ENCODE data around the gene AGR2. TPM values are rescaled to one million over a fixed set of nuclear protein-coding genes. Genes with fewer than 3 reads are reported as not detected.

Gene AGR2
- total RNA-seq, 2 experiments from 2014 or later, result not detected

DNA sequence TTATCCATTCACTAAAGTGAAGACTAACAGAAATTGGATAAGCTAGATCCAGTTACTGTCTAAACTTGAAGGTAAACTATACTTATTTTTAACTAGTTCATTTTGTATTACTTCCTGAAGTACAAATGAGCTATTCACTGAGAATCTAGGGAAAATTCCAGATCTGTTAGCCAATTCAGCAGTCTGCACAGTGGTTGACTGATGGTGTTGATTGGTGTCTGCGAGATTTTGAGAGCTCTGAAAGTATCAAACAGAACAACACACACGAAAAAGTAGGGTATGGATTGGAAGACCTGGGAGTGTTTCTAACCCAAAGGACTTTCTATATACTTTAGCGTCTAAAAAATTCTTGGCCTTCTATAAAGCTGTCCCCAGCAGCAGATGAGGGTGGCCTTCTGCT, 33.6 kb upstream of the AGR2 start:
- CTCF ChIA-PET, result no interaction called here
- H3K36me3 Mint-ChIP-seq (ENCODE audit: low read depth), result no peaks in the 10 kb centered on the region
- no peak for DNase-seq
- H3K9me3 Mint-ChIP-seq, result no peaks in the 10 kb centered on the region
- POLR2A ChIA-PET, result interaction anchor here (0.6 kb wide), 1 partner anchor 341 kb away, joined by 3 read pairs; no protein-coding TSS in a partner anchor
- H3K27ac Mint-ChIP-seq, result no peak overlapping the region
- peaks cover 11% of the 10 kb centered on the region for H3K27me3 Mint-ChIP-seq
- no peaks in the 10 kb centered on the region for H3K4me1 Mint-ChIP-seq
- H3K4me3 Mint-ChIP-seq, result no peak overlapping the region

DNA sequence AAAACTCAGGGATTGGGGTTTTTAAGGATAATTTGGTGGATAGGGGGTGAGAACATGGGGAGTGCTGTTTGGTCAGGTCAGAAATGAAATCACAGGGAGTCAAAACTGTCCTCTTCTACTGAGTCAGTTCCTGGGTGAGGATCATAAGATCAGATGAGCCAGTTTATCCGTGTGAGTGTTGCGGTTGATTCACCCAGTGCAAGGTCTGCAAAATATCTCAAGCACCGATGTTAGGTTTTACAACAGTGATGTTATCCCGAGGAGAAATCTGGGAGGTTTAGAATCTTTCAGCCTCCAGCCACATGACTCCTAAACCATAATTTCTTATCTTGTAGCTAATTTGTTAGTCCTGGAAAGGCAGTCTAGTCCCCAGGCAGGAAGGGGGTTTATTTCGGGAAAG, 31.7 kb upstream of the AGR2 start:
- no peak for DNase-seq
- H3K36me3 Mint-ChIP-seq (ENCODE audit: low read depth), result no peaks in the 10 kb centered on the region
- no peak overlapping the region for H3K27ac Mint-ChIP-seq
- H3K27me3 Mint-ChIP-seq, result peaks cover 14% of the 10 kb centered on the region
- H3K4me1 Mint-ChIP-seq, result no peaks in the 10 kb centered on the region
- ChIA-PET POLR2A (no interaction called here), CTCF (no interaction called here)
- no peak overlapping the region for H3K4me3 Mint-ChIP-seq
- H3K9me3 Mint-ChIP-seq, result no peaks in the 10 kb centered on the region

DNA sequence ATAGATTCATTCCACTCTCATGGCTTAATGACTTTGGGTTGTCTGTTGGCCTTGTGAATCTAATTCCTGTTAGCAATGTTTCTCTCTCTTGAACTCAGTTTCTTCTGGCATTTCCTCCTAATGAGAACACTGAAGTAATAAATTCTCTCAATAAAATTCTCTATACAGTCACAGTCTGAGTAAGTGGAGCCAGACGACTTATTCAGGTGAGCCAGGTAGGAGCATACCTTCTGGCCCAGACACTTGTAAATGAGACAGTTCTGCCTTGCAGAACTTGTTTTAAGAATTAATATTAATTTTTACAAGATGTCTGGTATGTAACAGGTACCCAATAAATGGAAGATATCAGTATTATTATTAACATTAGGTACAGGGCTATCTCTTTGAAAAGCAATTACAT, 28.6 kb upstream of the AGR2 start:
- Mint-ChIP-seq H3K36me3 (ENCODE audit: low read depth) (no peaks in the 10 kb centered on the region), H3K9me3 (peaks cover 2% of the 10 kb centered on the region), H3K4me3 (no peak overlapping the region), H3K4me1 (no peaks in the 10 kb centered on the region), H3K27me3 (peaks cover 18% of the 10 kb centered on the region), H3K27ac (no peak overlapping the region)
- POLR2A ChIA-PET, result no interaction called here
- no peak for DNase-seq
- CTCF ChIA-PET, result no interaction called here

DNA sequence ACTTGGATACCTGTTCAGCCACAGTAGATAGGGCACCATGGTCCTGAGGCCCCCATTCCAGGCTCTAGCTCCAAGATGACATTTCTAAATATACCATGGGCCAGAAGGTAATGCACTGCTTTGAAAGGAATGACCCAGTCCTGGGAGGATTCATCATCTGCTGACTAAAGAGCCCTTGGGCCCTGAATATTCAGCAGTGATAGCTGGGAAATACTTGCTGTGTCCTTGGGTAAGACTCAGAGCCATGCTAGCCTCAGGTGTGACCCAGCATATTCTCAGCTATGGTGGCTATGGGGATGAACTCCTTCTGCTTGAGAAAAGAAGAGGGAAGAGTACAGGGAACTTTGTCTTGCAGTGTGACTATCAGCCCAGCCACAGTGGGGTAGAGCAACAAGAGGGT, 21.3 kb upstream of the AGR2 start:
- Mint-ChIP-seq H3K4me3 (no peak overlapping the region), H3K4me1 (no peaks in the 10 kb centered on the region), H3K27me3 (peaks cover 15% of the 10 kb centered on the region), H3K27ac (no peak overlapping the region), H3K36me3 (ENCODE audit: low read depth) (no peaks in the 10 kb centered on the region), H3K9me3 (peaks cover 2% of the 10 kb centered on the region)
- no peak for DNase-seq
- ChIA-PET CTCF (no interaction called here), POLR2A (no interaction called here)

DNA sequence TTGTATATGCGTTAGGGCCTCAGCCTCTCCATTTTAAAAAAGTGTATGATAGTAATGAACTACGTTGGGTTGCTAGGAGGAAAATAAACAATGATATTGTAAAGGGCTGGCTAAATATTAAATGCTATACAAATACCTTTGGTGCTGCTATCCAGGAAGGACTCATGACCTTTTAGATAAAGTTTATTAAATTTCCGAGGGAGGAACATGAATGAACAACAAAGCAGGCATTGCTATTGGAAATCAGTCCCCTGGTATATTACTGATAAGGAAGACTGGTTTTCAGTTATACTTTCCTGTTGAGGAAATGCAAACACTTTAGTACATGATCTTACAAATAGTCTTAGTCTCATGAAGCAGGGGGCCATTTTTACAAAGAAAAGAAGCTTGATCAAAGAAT, 17.2 kb upstream of the AGR2 start:
- POLR2A ChIA-PET, result no interaction called here
- Mint-ChIP-seq H3K27me3 (peaks cover 3% of the 10 kb centered on the region), H3K4me1 (no peaks in the 10 kb centered on the region), H3K36me3 (ENCODE audit: low read depth) (no peaks in the 10 kb centered on the region), H3K27ac (no peak overlapping the region), H3K4me3 (no peak overlapping the region), H3K9me3 (no peaks in the 10 kb centered on the region)
- DNase-seq, result no peak
- CTCF ChIA-PET, result no interaction called here

DNA sequence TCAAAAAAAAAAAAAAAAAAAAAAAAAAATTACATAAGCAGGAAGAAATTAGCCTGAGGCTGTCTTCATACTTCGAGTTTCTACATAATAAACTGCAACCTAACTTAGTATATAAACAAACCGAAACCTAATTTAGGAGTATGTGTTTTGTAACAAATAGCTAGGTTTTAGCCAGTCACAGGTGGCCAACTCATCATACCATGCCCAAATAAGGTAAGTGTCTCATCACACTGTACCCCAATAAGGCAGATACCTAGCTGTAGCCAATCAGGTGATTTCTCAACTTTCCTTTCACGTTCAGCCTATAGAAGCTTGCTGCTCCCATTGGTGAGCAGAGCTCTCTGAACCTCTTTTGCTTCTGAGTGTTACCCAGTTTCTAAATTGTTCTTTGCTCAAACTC, 13.9 kb upstream of the AGR2 start:
- H3K9me3 Mint-ChIP-seq, result no peaks in the 10 kb centered on the region
- no peak overlapping the region for H3K27ac Mint-ChIP-seq
- CTCF ChIA-PET, result interaction anchor here (0.7 kb wide), 1 partner anchor 56 kb away, joined by 4 read pairs; no protein-coding TSS in a partner anchor
- DNase-seq, result no peak
- POLR2A ChIA-PET, result no interaction called here
- no peaks in the 10 kb centered on the region for H3K36me3 Mint-ChIP-seq (ENCODE audit: low read depth)
- no peak overlapping the region for H3K4me3 Mint-ChIP-seq
- H3K4me1 Mint-ChIP-seq, result no peaks in the 10 kb centered on the region
- peaks cover 3% of the 10 kb centered on the region for H3K27me3 Mint-ChIP-seq

DNA sequence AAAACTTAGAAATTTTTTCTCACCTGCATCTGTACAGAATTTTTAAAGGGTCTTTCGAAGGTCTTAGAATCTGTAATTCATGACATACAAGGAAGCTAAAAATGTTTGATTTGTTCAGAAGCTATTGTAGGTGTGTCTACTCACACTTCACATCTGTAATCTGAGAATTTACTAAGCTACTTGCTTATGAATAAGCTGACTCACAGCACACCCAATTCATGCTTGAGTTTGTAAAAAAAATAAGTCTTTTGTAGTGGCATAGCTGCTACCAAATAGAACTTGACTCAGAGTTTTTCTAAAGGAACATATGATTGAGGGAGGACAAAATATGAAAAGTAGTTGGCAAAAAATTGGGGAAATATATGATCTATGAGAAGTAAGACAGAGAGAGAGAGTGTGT, 12.7 kb upstream of the AGR2 start:
- ChIA-PET CTCF (no interaction called here), POLR2A (no interaction called here)
- H3K27me3 Mint-ChIP-seq, result peaks cover 3% of the 10 kb centered on the region
- no peak for DNase-seq
- no peak overlapping the region for H3K4me3 Mint-ChIP-seq
- H3K9me3 Mint-ChIP-seq, result no peaks in the 10 kb centered on the region
- no peak overlapping the region for H3K27ac Mint-ChIP-seq
- no peaks in the 10 kb centered on the region for H3K36me3 Mint-ChIP-seq (ENCODE audit: low read depth)
- no peaks in the 10 kb centered on the region for H3K4me1 Mint-ChIP-seq

DNA sequence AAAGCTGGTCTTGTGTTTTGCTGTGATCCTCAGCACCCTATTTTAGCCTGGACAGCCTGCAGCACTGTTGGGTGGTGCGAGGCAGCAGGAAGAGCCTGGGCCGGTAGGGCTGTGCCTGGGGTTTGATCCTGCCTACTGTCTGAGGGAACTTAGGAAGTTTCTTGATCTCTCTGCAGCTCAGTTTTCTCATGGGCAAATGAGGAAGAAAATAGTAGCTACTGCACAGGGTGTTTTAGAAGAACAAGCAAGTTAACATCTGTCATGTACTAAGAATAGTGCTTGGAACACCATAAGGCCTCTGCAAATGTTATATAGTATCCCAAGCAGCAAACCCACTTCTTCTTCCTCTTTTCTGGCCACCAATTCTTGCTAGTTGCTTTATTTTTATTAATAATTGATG, 12.0 kb upstream of the AGR2 start:
- no peak overlapping the region for H3K4me3 Mint-ChIP-seq
- no peak overlapping the region for H3K27ac Mint-ChIP-seq
- POLR2A ChIA-PET, result no interaction called here
- DNase-seq, result no peak
- H3K9me3 Mint-ChIP-seq, result no peaks in the 10 kb centered on the region
- peaks cover 3% of the 10 kb centered on the region for H3K27me3 Mint-ChIP-seq
- no peaks in the 10 kb centered on the region for H3K4me1 Mint-ChIP-seq
- no peaks in the 10 kb centered on the region for H3K36me3 Mint-ChIP-seq (ENCODE audit: low read depth)
- CTCF ChIA-PET, result no interaction called here

DNA sequence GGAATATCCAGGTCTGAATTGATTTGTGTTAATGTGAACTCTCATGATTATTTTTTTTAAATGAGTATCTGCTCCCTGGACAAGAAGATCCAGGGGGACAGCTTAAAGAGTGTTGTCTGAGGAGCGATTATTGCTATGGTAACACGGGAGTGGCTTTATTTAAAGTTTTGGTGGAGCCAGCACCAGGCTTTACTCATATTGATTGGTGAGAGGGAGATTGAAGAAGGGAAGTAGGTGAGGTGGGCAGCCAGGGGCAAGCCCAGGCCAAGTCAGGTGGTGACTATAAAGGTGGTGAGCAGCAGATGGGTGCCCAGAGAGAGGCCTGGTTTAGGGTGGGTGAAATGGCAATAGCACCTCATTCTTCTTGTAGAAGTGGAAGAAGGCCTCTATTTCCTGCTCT, 10.2 kb upstream of the AGR2 start:
- CTCF ChIA-PET, result no interaction called here
- no peak for DNase-seq
- H3K27ac Mint-ChIP-seq, result no peak overlapping the region
- peaks cover 6% of the 10 kb centered on the region for H3K27me3 Mint-ChIP-seq
- no peaks in the 10 kb centered on the region for H3K9me3 Mint-ChIP-seq
- no peaks in the 10 kb centered on the region for H3K36me3 Mint-ChIP-seq (ENCODE audit: low read depth)
- no peak overlapping the region for H3K4me3 Mint-ChIP-seq
- POLR2A ChIA-PET, result no interaction called here
- no peaks in the 10 kb centered on the region for H3K4me1 Mint-ChIP-seq

DNA sequence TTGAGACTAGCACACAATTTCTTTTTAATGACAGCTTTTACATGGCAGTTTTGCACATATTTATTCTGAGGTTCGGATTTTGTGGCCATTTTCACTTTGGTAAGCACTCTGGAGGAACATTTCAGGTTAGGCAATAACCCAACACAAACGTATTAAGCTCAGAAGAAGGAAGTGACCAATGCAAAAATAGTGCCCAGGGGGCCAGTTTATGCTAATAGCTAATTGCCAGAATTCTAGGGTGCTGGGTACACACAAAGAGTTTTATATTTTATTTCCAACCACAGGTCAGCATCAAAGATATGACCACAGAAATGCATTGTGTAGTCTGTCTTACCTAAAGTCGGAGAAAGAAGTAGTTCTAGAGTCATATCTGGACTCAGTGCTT, 8.4 kb upstream of the AGR2 start:
- H3K4me1 Mint-ChIP-seq, result no peaks in the 10 kb centered on the region
- DNase-seq, result no peak
- POLR2A ChIA-PET, result no interaction called here
- no peaks in the 10 kb centered on the region for H3K36me3 Mint-ChIP-seq (ENCODE audit: low read depth)
- CTCF ChIA-PET, result interaction anchor here (1.5 kb wide), 1 partner anchor 12 kb away, joined by 3 read pairs; no protein-coding TSS in a partner anchor
- no peaks in the 10 kb centered on the region for H3K9me3 Mint-ChIP-seq
- no peak overlapping the region for H3K27ac Mint-ChIP-seq
- H3K27me3 Mint-ChIP-seq, result peaks cover 10% of the 10 kb centered on the region
- no peak overlapping the region for H3K4me3 Mint-ChIP-seq

DNA sequence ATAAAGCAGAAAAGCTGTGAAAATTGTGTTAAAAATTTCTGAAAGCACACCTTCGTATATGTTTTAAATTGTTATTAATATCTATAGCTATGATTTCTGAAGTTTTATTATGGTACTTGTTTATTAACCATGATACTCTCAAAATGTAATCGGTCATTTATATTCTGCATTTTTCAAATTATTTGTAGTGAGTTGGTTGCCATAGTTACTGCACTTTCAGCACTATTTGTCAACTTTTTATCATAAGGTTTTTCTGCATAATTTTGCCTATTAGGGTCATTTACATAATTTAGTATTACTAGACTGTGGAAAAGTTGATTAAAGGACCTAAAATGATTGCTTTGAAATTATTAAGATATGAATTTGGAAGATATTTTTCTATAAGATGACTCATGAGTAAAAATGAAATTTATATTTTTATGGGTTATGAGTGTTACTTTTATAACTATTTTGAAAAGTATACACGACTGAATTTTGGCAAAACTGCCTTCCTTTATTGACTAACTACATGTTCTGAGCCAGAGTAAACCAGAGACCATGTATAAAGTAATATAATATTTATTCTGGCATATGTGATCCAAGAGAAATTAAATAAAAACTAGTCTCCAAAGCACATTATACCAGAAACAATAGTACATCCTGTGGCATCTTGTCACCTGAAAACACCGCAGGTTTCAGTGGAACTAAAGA, 7.9 kb upstream of the AGR2 start:
- Mint-ChIP-seq H3K9me3 (no peaks in the 10 kb centered on the region), H3K27me3 (peaks cover 10% of the 10 kb centered on the region), H3K4me3 (no peak overlapping the region), H3K27ac (no peak overlapping the region), H3K36me3 (ENCODE audit: low read depth) (no peaks in the 10 kb centered on the region), H3K4me1 (no peaks in the 10 kb centered on the region)
- POLR2A ChIA-PET, result no interaction called here
- no peak for DNase-seq
- CTCF ChIA-PET, result interaction anchor here (1.5 kb wide), 1 partner anchor 11 kb away, joined by 3 read pairs; no protein-coding TSS in a partner anchor

DNA sequence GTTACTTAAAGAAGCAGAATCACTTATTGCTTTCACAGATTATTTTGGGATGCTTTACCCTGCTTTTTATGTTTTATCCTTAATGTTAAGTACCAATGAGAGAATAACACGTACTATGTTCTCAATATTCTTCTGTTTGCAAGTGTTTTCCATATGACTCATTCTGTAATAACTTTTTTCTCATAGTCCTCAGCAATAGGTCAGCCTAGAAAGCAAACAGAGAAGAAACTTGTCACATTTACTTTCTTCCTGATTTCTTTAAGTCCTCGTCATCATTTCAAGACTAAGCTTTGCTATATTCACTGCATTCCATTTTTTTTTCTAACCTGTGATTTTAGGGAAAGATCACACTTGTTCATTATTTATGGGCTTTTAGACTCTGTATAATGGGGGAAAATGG, 6.8 kb upstream of the AGR2 start:
- ChIA-PET POLR2A (no interaction called here), CTCF (no interaction called here)
- no peaks in the 10 kb centered on the region for H3K36me3 Mint-ChIP-seq (ENCODE audit: low read depth)
- H3K9me3 Mint-ChIP-seq, result no peaks in the 10 kb centered on the region
- peaks cover 10% of the 10 kb centered on the region for H3K27me3 Mint-ChIP-seq
- H3K27ac Mint-ChIP-seq, result no peak overlapping the region
- H3K4me1 Mint-ChIP-seq, result no peaks in the 10 kb centered on the region
- no peak for DNase-seq
- no peak overlapping the region for H3K4me3 Mint-ChIP-seq

DNA sequence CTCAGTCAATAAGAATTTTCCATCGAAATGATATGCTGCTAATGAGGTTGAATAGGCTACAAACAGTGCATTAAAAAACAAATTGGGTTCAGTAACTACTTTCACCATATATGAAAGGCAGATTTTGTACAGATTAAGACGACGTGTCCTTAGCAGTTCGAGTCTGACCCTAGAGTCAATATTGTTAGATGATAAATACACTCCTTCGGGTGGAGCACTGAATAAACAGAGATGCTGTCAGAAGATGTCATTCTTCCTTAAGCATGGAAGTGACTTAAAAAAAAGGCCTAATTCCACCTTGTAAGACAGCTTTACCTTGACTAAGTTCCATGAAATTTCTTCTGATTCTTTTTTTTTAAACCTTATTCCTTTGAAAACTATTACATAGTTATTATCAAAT, 5.8 kb upstream of the AGR2 start:
- H3K4me1 Mint-ChIP-seq, result no peaks in the 10 kb centered on the region
- CTCF ChIA-PET, result interaction anchor here (1.2 kb wide), 1 partner anchor 9 kb away, joined by 6 read pairs; no protein-coding TSS in a partner anchor

DNA sequence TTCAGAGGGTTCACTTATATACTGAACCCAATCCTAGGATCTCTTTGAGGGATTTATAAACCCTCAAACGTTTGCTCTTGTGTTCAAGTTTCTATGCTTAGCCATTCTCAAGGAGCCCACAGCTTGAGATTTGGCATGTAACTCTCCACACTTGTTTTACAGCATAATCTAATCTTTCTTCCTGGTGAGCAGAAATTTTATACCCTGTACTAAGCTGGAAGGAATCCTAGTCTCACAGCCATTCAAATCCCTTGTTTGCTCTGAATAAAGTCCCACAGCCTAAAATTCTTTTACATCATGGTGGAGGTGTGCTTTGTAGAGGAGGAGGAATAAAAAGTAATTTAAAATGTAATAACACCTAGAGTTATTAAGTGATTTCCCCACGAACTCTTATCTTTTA, 5.3 kb upstream of the AGR2 start:
- H3K4me1 Mint-ChIP-seq, result no peaks in the 10 kb centered on the region
- ChIA-PET CTCF (interaction anchor here (1.2 kb wide), 1 partner anchor 9 kb away, joined by 6 read pairs; no protein-coding TSS in a partner anchor), POLR2A (no interaction called here)
- no peaks in the 10 kb centered on the region for H3K9me3 Mint-ChIP-seq
- H3K27me3 Mint-ChIP-seq, result peaks cover 10% of the 10 kb centered on the region
- no peak overlapping the region for H3K27ac Mint-ChIP-seq
- DNase-seq, result no peak
- H3K36me3 Mint-ChIP-seq (ENCODE audit: low read depth), result no peaks in the 10 kb centered on the region
- no peak overlapping the region for H3K4me3 Mint-ChIP-seq

More for the DNA sequence above, 5.8 kb upstream of the AGR2 start:
- Mint-ChIP-seq H3K9me3 (no peaks in the 10 kb centered on the region), H3K36me3 (ENCODE audit: low read depth) (no peaks in the 10 kb centered on the region), H3K4me3 (no peak overlapping the region), H3K27ac (no peak overlapping the region), H3K27me3 (peaks cover 10% of the 10 kb centered on the region)
- no peak for DNase-seq
- POLR2A ChIA-PET, result no interaction called here

All from activated CD4-positive, alpha-beta T cell treated with anti-CD3 and anti-CD28 coated beads, Interleukin-2, amount 10 ng/mL, durations not matched to agents 7 days and 5 days (primary cell).